Measurements from ENCODE around the gene ARMC3.

ARMC3 gene

DNA sequence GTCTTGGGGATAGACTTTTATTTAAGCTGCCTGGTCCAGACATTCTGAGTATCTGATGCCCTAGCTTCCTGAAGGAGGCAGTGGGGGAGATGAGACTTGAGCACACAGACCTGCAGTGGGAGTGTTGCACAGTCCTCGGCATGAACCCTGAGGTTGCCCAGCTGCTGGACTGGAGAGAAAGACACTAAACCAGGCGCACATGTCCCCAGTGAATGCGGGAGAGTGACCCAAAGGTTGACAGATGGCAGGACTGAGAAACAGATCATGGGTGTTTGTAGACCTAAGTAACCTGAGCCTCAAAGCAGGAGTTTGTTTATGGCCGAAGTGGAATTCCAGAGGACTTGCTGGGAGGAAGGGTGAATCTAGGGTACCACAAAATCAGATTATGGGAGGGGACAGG is 151.8 kb downstream of the ARMC3 start:
- Histone ChIP-seq H3K4me3 (replicated peaks; ENCODE audit: insufficient read depth, low read length) (no peak overlapping the region), H3K27me3 (ENCODE audit: insufficient read depth, poor library complexity, severe bottlenecking) (no peaks in the 10 kb centered on the region), H3K27ac (replicated peaks) (no peak overlapping the region)
- TF ChIP-seq CTCF (IDR thresholded peaks at IDR 0.05; ENCODE audit: insufficient read depth, low read length) = no peak
- no peak for TF ChIP-seq GABPA (IDR thresholded peaks at IDR 0.05; ENCODE audit: low read depth)
- TF ChIP-seq, protein P1, sequence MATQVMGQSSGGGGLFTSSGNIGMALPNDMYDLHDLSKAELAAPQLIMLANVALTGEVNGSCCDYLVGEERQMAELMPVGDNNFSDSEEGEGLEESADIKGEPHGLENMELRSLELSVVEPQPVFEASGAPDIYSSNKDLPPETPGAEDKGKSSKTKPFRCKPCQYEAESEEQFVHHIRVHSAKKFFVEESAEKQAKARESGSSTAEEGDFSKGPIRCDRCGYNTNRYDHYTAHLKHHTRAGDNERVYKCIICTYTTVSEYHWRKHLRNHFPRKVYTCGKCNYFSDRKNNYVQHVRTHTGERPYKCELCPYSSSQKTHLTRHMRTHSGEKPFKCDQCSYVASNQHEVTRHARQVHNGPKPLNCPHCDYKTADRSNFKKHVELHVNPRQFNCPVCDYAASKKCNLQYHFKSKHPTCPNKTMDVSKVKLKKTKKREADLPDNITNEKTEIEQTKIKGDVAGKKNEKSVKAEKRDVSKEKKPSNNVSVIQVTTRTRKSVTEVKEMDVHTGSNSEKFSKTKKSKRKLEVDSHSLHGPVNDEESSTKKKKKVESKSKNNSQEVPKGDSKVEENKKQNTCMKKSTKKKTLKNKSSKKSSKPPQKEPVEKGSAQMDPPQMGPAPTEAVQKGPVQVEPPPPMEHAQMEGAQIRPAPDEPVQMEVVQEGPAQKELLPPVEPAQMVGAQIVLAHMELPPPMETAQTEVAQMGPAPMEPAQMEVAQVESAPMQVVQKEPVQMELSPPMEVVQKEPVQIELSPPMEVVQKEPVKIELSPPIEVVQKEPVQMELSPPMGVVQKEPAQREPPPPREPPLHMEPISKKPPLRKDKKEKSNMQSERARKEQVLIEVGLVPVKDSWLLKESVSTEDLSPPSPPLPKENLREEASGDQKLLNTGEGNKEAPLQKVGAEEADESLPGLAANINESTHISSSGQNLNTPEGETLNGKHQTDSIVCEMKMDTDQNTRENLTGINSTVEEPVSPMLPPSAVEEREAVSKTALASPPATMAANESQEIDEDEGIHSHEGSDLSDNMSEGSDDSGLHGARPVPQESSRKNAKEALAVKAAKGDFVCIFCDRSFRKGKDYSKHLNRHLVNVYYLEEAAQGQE (IDR thresholded peaks at IDR 0.05; ENCODE audit: insufficient replicate concordance, low read depth) = no peak
- no peak for TF ChIP-seq POLR2AphosphoS5 (IDR thresholded peaks at IDR 0.05; ENCODE audit: low read depth)
- TF ChIP-seq SPI1 (IDR thresholded peaks at IDR 0.05; ENCODE audit: borderline replicate concordance, low read depth) = no peak
- DNase-seq (ENCODE audit: low read depth in 1 of 2, low spot score in 1 of 2) = no peak

DNA sequence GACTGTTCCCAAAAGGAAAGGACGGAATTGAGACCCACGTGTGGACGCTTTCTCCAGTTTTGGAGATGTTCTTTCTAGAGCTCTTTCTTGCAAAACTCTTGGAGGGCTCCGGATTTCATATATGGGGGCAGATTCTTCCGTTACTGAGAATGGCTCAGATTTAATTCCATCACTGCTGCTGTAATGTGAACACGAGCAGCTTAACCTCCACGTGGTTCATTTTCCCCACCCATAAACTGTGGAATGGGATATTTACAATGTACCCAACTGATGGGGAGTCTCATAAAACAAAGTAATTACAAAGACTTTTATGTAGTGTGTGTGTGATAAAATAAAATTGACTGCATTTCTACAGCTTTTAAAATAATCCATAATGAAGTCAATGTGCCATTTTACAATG is 152.4 kb downstream of the ARMC3 start:
- H3K27me3 ChIP-seq (ENCODE audit: insufficient read depth, poor library complexity, severe bottlenecking) = no peaks in the 10 kb centered on the region
- TF ChIP-seq, protein P1 (IDR thresholded peaks at IDR 0.05; ENCODE audit: insufficient replicate concordance, low read depth) = no peak
- TF ChIP-seq CTCF (IDR thresholded peaks at IDR 0.05; ENCODE audit: insufficient read depth, low read length) (no peak), SPI1 (IDR thresholded peaks at IDR 0.05; ENCODE audit: borderline replicate concordance, low read depth) (no peak), POLR2AphosphoS5 (IDR thresholded peaks at IDR 0.05; ENCODE audit: low read depth) (no peak), GABPA (IDR thresholded peaks at IDR 0.05; ENCODE audit: low read depth) (no peak)
- no peak for DNase-seq (ENCODE audit: low read depth in 1 of 2, low spot score in 1 of 2)

GRCh38 chr10:23081221-23081750 is 153.4 kb downstream of the ARMC3 start:
- H3K4me3 ChIP-seq (replicated peaks; ENCODE audit: insufficient read depth, low read length) = no peak overlapping the region
- H3K27me3 ChIP-seq (ENCODE audit: insufficient read depth, poor library complexity, severe bottlenecking) = no peaks in the 10 kb centered on the region
- TF ChIP-seq CTCF (IDR thresholded peaks at IDR 0.05; ENCODE audit: insufficient read depth, low read length) (no peak), GABPA (IDR thresholded peaks at IDR 0.05; ENCODE audit: low read depth) (no peak), SPI1 (IDR thresholded peaks at IDR 0.05; ENCODE audit: borderline replicate concordance, low read depth) (no peak), POLR2AphosphoS5 (IDR thresholded peaks at IDR 0.05; ENCODE audit: low read depth) (no peak)
- TF ChIP-seq, protein P1 (IDR thresholded peaks at IDR 0.05; ENCODE audit: insufficient replicate concordance, low read depth) = no peak
- no peak for DNase-seq (ENCODE audit: low read depth in 1 of 2, low spot score in 1 of 2)
- H3K27ac ChIP-seq (replicated peaks) = no peak overlapping the region

More for the DNA sequence above, 152.4 kb downstream of the ARMC3 start:
- Histone ChIP-seq H3K27ac (replicated peaks) (no peak overlapping the region), H3K4me3 (replicated peaks; ENCODE audit: insufficient read depth, low read length) (no peak overlapping the region)

Measured in HL-60 (cell line).